ACHN (cell line): ENCODE measurements around the gene FCHO1.
A peak's percentile ranks its signal among the peaks of the same experiment; 100 is the strongest.
"Not testable (repeated sequence)": the region's sequence is repeated elsewhere in the genome, so short reads cannot be mapped to it uniquely, and the experiment has no call there.

Experiments
- DNase-seq: peaks from one replicate; pipeline ENCODE4 v3.0.0-alpha.2; 2015
- in situ Hi-C: cut with HindIII; loops from 2 replicates; pipeline ENCODE4 v1.10.0; 2017; ENCODE audit warnings: low sequenced_read_pairs, low pct_ligation_motif_present, low pct_unique_long_range_greater_than_20kb

The FCHO1 gene

GRCh38 chr19:17755443-17755890 is 4.2 kb downstream of the FCHO1 start:
- DNase-seq = no peak
- in situ Hi-C loops = no loop called here

- in situ Hi-C loops = no loop called here
Observed at GRCh38 chr19:17755977-17756670, 4.8 kb downstream of the FCHO1 start.

GRCh38 chr19:17757125-17757524 is 5.8 kb downstream of the FCHO1 start:
- in situ Hi-C loops = no loop called here
- DNase-seq = peak; percentile 66

More at GRCh38 chr19:17755977-17756670, 4.8 kb downstream of the FCHO1 start:
- no peak for DNase-seq

GRCh38 chr19:17758515-17758914 is 7.2 kb downstream of the FCHO1 start:
- in situ Hi-C loops = no loop called here
- DNase-seq = no peak

- no peak for DNase-seq
- in situ Hi-C loops = no loop called here
Observed at GRCh38 chr19:17761148-17761547, 9.9 kb downstream of the FCHO1 start.

- in situ Hi-C loops = no loop called here
- peak; percentile 15 for DNase-seq
Observed at GRCh38 chr19:17762505-17763229, 11.4 kb downstream of the FCHO1 start.

- DNase-seq = no peak
- in situ Hi-C loops = no loop called here
Observed at GRCh38 chr19:17764348-17764747, 13.1 kb downstream of the FCHO1 start.

GRCh38 chr19:17765069-17765618 is 13.9 kb downstream of the FCHO1 start:
- no peak for DNase-seq
- in situ Hi-C loops = no loop called here

GRCh38 chr19:17766543-17767131 is 15.4 kb downstream of the FCHO1 start:
- DNase-seq = peak; percentile 85
- in situ Hi-C loops = no loop called here

- in situ Hi-C loops = no loop called here
- no peak for DNase-seq
Observed at GRCh38 chr19:17767559-17767958, 16.3 kb downstream of the FCHO1 start.

GRCh38 chr19:17770613-17771012 is 19.3 kb downstream of the FCHO1 start:
- in situ Hi-C loops = no loop called here
- no peak for DNase-seq

- in situ Hi-C loops = no loop called here
- DNase-seq = no peak
Observed at GRCh38 chr19:17772172-17772571, 20.9 kb downstream of the FCHO1 start.

- in situ Hi-C loops = no loop called here
- peak; percentile 52 for DNase-seq
Observed at GRCh38 chr19:17775245-17775927, 24.1 kb downstream of the FCHO1 start.

- in situ Hi-C loops = no loop called here
- DNase-seq = no peak
Observed at GRCh38 chr19:17775991-17776803, 24.9 kb downstream of the FCHO1 start.

- in situ Hi-C loops, DNase-seq: not testable (repeated sequence)
Observed at GRCh38 chr19:17777840-17778239, 26.6 kb downstream of the FCHO1 start.

GRCh38 chr19:17778251-17778967 is 27.1 kb downstream of the FCHO1 start:
- in situ Hi-C loops = no loop called here
- no peak for DNase-seq
